HG02884 (cell line): ENCODE results near the gene PLXNA1.

ENCODE experiments used
- ATAC-seq: cut with Tn5 transposase; IDR thresholded peaks from one replicate; pipeline ENCODE4 v1.9.1; 2021; ENCODE audit warnings: mild to moderate bottlenecking, moderate library complexity; ENCODE audit not compliant: unreplicated experiment

Gene PLXNA1

GRCh38 chr3:126999383-126999782 is 16.5 kb downstream of the PLXNA1 start:
- ATAC-seq, result no peak

- no peak for ATAC-seq
Measured at GRCh38 chr3:127000119-127000518, 17.2 kb downstream of the PLXNA1 start.

GRCh38 chr3:127000761-127001160 is 17.8 kb downstream of the PLXNA1 start:
- ATAC-seq, result no peak

GRCh38 chr3:127001486-127002194 is 18.7 kb downstream of the PLXNA1 start:
- no peak for ATAC-seq

- ATAC-seq, result no peak
Measured at GRCh38 chr3:127002195-127003174, 19.6 kb downstream of the PLXNA1 start.

- ATAC-seq, result no peak
Measured at GRCh38 chr3:127003175-127003555, 20.2 kb downstream of the PLXNA1 start.

- no peak for ATAC-seq
Measured at GRCh38 chr3:127003601-127004280, 20.8 kb downstream of the PLXNA1 start.

- no peak for ATAC-seq
Measured at GRCh38 chr3:127004641-127005397, 21.9 kb downstream of the PLXNA1 start.

- no peak for ATAC-seq
Measured at GRCh38 chr3:127005864-127006500, 23.1 kb downstream of the PLXNA1 start.

GRCh38 chr3:127006781-127007436 is 24.0 kb downstream of the PLXNA1 start:
- no peak for ATAC-seq

GRCh38 chr3:127008236-127008635 is 25.3 kb downstream of the PLXNA1 start:
- no peak for ATAC-seq

GRCh38 chr3:127009531-127009930 is 26.6 kb downstream of the PLXNA1 start:
- no peak for ATAC-seq

GRCh38 chr3:127011270-127011992 is 28.5 kb downstream of the PLXNA1 start:
- ATAC-seq, result no peak

GRCh38 chr3:127012091-127012490 is 29.2 kb downstream of the PLXNA1 start:
- ATAC-seq, result no peak

- no peak for ATAC-seq
Measured at GRCh38 chr3:127013181-127013580, 30.3 kb downstream of the PLXNA1 start.

GRCh38 chr3:127013758-127014535 is 31.0 kb downstream of the PLXNA1 start:
- no peak for ATAC-seq

GRCh38 chr3:127014536-127015281 is 31.8 kb downstream of the PLXNA1 start:
- ATAC-seq, result peak; percentile 17
